ENCODE data around the gene PEA15. TPM values are rescaled to one million over a fixed set of nuclear protein-coding genes. Genes with fewer than 3 reads are reported as not detected.

PEA15 gene
- total and polyA plus RNA-seq, 9 of the 15 experiments (the other 6 are each of a cell fraction or from before 2014, with no cell fraction given): 8.2 to 175 (median 35.4) TPM

DNA sequence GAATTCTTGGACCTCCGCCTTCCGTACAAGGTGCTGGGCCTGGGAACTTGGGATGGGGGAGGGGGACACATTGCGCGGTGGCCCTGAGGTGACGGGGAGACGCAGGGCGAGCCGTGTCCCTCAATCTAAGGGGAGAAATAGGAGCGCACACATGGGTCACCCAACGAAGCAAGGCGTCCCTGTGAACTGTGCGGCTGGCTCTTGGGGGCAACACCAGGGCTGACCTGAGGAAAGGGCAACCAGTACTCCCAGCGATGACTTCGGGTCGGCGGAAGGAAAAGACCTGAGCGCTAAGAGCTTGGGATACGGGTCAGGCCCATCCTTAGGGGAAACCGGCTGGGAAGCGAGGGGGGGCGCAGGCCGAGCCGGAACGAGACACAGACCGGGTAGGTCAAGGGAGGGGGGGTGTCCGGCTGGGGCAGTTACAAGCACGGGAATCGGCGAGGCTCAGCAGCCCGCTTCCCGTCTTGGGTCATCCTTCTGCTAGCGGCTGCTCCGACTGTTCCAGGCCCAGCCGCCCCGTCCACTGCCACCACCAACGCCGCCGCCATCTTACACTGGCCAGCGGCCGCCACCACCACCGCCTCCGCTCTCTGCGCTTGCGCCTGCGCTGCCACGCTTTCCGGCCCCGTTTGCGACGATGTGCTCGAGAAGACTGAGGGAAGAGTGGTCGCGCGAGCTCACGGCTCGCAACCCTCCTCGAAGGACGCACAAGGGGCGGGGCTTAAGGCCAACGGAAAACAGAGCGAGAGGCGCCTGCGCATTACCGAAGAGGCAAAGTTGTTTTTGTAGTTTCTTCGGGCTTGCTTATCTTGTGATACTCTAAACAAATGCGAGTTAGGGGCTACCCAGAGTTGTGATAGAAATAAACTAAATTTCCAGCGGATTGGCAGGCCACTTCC, 57.0 kb downstream of the PEA15 start, which contains the start of gene DCAF8 (continued):
- no peak for TF ChIP-seq FOS (IDR thresholded peaks at IDR 0.05; ENCODE audit: extremely low read depth, insufficient read length)
- no peak for TF ChIP-seq ZKSCAN8 (CRISPR knock-in tag; IDR thresholded peaks at IDR 0.05)
- peak; percentile 45; the same call in 1 of the 2 replicates for TF ChIP-seq BHLHE40 (IDR thresholded peaks at IDR 0.05; ENCODE audit: low read length)
- peak; percentile 98 for TF ChIP-seq NFRKB (IDR thresholded peaks at IDR 0.05; ENCODE audit: low read depth)
- TF ChIP-seq HDAC8 (tag; IDR thresholded peaks at IDR 0.05): 0 out of 2 replicates have a peak, but pooled peaks have one; percentile 59
- no peak for TF ChIP-seq SRSF1 (IDR thresholded peaks at IDR 0.05; ENCODE audit: low read depth, low read length)
- TF ChIP-seq, protein P1, sequence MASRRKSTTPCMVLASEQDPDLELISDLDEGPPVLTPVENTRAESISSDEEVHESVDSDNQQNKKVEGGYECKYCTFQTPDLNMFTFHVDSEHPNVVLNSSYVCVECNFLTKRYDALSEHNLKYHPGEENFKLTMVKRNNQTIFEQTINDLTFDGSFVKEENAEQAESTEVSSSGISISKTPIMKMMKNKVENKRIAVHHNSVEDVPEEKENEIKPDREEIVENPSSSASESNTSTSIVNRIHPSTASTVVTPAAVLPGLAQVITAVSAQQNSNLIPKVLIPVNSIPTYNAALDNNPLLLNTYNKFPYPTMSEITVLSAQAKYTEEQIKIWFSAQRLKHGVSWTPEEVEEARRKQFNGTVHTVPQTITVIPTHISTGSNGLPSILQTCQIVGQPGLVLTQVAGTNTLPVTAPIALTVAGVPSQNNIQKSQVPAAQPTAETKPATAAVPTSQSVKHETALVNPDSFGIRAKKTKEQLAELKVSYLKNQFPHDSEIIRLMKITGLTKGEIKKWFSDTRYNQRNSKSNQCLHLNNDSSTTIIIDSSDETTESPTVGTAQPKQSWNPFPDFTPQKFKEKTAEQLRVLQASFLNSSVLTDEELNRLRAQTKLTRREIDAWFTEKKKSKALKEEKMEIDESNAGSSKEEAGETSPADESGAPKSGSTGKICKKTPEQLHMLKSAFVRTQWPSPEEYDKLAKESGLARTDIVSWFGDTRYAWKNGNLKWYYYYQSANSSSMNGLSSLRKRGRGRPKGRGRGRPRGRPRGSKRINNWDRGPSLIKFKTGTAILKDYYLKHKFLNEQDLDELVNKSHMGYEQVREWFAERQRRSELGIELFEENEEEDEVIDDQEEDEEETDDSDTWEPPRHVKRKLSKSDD (conservative IDR thresholded peaks at IDR 0.05; ENCODE audit: low read length): no peak
- TF ChIP-seq, protein P2, sequence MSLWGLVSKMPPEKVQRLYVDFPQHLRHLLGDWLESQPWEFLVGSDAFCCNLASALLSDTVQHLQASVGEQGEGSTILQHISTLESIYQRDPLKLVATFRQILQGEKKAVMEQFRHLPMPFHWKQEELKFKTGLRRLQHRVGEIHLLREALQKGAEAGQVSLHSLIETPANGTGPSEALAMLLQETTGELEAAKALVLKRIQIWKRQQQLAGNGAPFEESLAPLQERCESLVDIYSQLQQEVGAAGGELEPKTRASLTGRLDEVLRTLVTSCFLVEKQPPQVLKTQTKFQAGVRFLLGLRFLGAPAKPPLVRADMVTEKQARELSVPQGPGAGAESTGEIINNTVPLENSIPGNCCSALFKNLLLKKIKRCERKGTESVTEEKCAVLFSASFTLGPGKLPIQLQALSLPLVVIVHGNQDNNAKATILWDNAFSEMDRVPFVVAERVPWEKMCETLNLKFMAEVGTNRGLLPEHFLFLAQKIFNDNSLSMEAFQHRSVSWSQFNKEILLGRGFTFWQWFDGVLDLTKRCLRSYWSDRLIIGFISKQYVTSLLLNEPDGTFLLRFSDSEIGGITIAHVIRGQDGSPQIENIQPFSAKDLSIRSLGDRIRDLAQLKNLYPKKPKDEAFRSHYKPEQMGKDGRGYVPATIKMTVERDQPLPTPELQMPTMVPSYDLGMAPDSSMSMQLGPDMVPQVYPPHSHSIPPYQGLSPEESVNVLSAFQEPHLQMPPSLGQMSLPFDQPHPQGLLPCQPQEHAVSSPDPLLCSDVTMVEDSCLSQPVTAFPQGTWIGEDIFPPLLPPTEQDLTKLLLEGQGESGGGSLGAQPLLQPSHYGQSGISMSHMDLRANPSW (CRISPR knock-in tag; IDR thresholded peaks at IDR 0.05): peak; percentile 66; the same call in 1 of the 2 replicates
- TF ChIP-seq, protein P3, sequence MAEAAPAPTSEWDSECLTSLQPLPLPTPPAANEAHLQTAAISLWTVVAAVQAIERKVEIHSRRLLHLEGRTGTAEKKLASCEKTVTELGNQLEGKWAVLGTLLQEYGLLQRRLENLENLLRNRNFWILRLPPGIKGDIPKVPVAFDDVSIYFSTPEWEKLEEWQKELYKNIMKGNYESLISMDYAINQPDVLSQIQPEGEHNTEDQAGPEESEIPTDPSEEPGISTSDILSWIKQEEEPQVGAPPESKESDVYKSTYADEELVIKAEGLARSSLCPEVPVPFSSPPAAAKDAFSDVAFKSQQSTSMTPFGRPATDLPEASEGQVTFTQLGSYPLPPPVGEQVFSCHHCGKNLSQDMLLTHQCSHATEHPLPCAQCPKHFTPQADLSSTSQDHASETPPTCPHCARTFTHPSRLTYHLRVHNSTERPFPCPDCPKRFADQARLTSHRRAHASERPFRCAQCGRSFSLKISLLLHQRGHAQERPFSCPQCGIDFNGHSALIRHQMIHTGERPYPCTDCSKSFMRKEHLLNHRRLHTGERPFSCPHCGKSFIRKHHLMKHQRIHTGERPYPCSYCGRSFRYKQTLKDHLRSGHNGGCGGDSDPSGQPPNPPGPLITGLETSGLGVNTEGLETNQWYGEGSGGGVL (CRISPR knock-in tag; IDR thresholded peaks at IDR 0.05): no peak
- TF ChIP-seq, protein P4, sequence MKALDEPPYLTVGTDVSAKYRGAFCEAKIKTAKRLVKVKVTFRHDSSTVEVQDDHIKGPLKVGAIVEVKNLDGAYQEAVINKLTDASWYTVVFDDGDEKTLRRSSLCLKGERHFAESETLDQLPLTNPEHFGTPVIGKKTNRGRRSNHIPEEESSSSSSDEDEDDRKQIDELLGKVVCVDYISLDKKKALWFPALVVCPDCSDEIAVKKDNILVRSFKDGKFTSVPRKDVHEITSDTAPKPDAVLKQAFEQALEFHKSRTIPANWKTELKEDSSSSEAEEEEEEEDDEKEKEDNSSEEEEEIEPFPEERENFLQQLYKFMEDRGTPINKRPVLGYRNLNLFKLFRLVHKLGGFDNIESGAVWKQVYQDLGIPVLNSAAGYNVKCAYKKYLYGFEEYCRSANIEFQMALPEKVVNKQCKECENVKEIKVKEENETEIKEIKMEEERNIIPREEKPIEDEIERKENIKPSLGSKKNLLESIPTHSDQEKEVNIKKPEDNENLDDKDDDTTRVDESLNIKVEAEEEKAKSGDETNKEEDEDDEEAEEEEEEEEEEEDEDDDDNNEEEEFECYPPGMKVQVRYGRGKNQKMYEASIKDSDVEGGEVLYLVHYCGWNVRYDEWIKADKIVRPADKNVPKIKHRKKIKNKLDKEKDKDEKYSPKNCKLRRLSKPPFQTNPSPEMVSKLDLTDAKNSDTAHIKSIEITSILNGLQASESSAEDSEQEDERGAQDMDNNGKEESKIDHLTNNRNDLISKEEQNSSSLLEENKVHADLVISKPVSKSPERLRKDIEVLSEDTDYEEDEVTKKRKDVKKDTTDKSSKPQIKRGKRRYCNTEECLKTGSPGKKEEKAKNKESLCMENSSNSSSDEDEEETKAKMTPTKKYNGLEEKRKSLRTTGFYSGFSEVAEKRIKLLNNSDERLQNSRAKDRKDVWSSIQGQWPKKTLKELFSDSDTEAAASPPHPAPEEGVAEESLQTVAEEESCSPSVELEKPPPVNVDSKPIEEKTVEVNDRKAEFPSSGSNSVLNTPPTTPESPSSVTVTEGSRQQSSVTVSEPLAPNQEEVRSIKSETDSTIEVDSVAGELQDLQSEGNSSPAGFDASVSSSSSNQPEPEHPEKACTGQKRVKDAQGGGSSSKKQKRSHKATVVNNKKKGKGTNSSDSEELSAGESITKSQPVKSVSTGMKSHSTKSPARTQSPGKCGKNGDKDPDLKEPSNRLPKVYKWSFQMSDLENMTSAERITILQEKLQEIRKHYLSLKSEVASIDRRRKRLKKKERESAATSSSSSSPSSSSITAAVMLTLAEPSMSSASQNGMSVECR (CRISPR knock-in tag; IDR thresholded peaks at IDR 0.05): peak; percentile 92
- no peak for TF ChIP-seq ZKSCAN3 (CRISPR knock-in tag; IDR thresholded peaks at IDR 0.05)
- no peak for TF ChIP-seq BACH1 (tag; IDR thresholded peaks at IDR 0.05)
- TF ChIP-seq MYNN (IDR thresholded peaks at IDR 0.05): no peak
- no peak for TF ChIP-seq MYNN (CRISPR knock-in tag; IDR thresholded peaks at IDR 0.05)
- TF ChIP-seq PTBP1 (IDR thresholded peaks at IDR 0.05; ENCODE audit: low read depth, low read length): no peak
- TF ChIP-seq NELFE (IDR thresholded peaks at IDR 0.05; ENCODE audit: insufficient read depth, insufficient read length): no peak
